Mesenchymal stem cell (in vitro differentiated cells and primary cell): ENCODE measurements around the gene ANKK1.

Experiments
- DNase-seq: peaks from one replicate; pipeline ENCODE4 v3.0.0-alpha.2; 2013
- H2AFZ ChIP-seq: one replicate; pipeline ENCODE4 v1.6.1; 2013; ENCODE audit warnings: low read depth, mild to moderate bottlenecking, control low read depth, inconsistent platforms, low read length, moderate library complexity
- H2AK5ac ChIP-seq: 2 replicates; pipeline ENCODE4 v1.6.1; 2013; ENCODE audit warnings: low read length, moderate library complexity, mild to moderate bottlenecking, inconsistent platforms; ENCODE audit not compliant: severe bottlenecking
- H2BK120ac ChIP-seq: one replicate; pipeline ENCODE4 v1.6.1; 2013; ENCODE audit warnings: low read depth, mild to moderate bottlenecking, inconsistent platforms, low read length, moderate library complexity
- H2BK12ac ChIP-seq, 2 experiments: one replicate each; pipeline ENCODE4 v1.6.1; 2013; ENCODE audit warnings: inconsistent platforms in 2 of 2, low read length in 2 of 2, mild to moderate bottlenecking in 2 of 2, moderate library complexity in 2 of 2, control low read depth in 1 of 2
- H2BK15ac ChIP-seq: one replicate; pipeline ENCODE4 v1.6.1; 2013; ENCODE audit warnings: mild to moderate bottlenecking, low read depth, inconsistent platforms; ENCODE audit not compliant: poor library complexity, severe bottlenecking
- H2BK5ac ChIP-seq: 2 replicates; pipeline ENCODE4 v1.6.1; 2013; ENCODE audit warnings: low read depth, mild to moderate bottlenecking, low read length, control low read depth, inconsistent platforms; ENCODE audit not compliant: poor library complexity, severe bottlenecking
- H3K14ac ChIP-seq, 2 experiments: one replicate each; pipeline ENCODE4 v1.6.1; 2013; ENCODE audit warnings: inconsistent platforms in 2 of 2, low read length in 2 of 2, control low read depth in 1 of 2, mild to moderate bottlenecking in 1 of 2, moderate library complexity in 1 of 2
- H3K18ac ChIP-seq, 2 experiments: one replicate each; pipeline ENCODE4 v1.6.1; 2013; ENCODE audit warnings: inconsistent platforms in 2 of 2, low read length in 2 of 2, control low read depth in 1 of 2, low read depth in 1 of 2, mild to moderate bottlenecking in 1 of 2
- H3K23ac ChIP-seq, 2 experiments: one replicate each; pipeline ENCODE4 v1.6.1; 2013; ENCODE audit warnings: inconsistent platforms in 2 of 2, low read length in 2 of 2, mild to moderate bottlenecking in 2 of 2, moderate library complexity in 2 of 2, control low read depth in 1 of 2
- H3K27ac ChIP-seq: 2 replicates; pipeline ENCODE4 v1.5.1; 2013; ENCODE audit warnings: mild to moderate bottlenecking, moderate library complexity, low read length, control low read depth, inconsistent platforms; ENCODE audit not compliant: poor library complexity, severe bottlenecking
- H3K27me3 ChIP-seq, 2 experiments: 2 replicates each; pipeline versions ENCODE4 v1.6.1 to v1.7.0; 2013; ENCODE audit warnings: low read length in 2 of 2, mild to moderate bottlenecking in 2 of 2, moderate library complexity in 2 of 2, control low read depth in 1 of 2, inconsistent platforms in 1 of 2; ENCODE audit not compliant: control insufficient read depth in 1 of 2, insufficient read depth in 1 of 2
- H3K36me3 ChIP-seq, 2 experiments: 2 replicates each; pipeline versions ENCODE4 v1.6.1 to v1.7.0; 2013; ENCODE audit warnings: low read length in 2 of 2, control low read depth in 1 of 2, inconsistent platforms in 1 of 2, low read depth in 1 of 2, mild to moderate bottlenecking in 1 of 2; ENCODE audit not compliant: insufficient read depth in 2 of 2, control insufficient read depth in 1 of 2
- H3K4ac ChIP-seq, 2 experiments: one replicate each; pipeline ENCODE4 v1.6.1; 2013; ENCODE audit warnings: inconsistent platforms in 2 of 2, low read length in 2 of 2, mild to moderate bottlenecking in 2 of 2, moderate library complexity in 2 of 2, control low read depth in 1 of 2, low read depth in 1 of 2
- H3K4me1 ChIP-seq: 2 replicates; pipeline ENCODE4 v1.6.1; 2013; ENCODE audit warnings: low read depth, low read length, control low read depth; ENCODE audit not compliant: control insufficient read depth, insufficient read depth
- H3K4me2 ChIP-seq: 2 replicates; pipeline ENCODE4 v1.6.1; 2013; ENCODE audit warnings: low read length, mild to moderate bottlenecking, inconsistent platforms; ENCODE audit not compliant: poor library complexity, severe bottlenecking
- H3K4me3 ChIP-seq, 2 experiments: 2 replicates each; pipeline versions ENCODE4 v1.5.1 to v1.7.0; 2013; ENCODE audit warnings: low read length in 2 of 2, mild to moderate bottlenecking in 2 of 2, control low read depth in 1 of 2, low read depth in 1 of 2; ENCODE audit not compliant: insufficient read depth in 1 of 2
- H3K79me1 ChIP-seq: replicated peaks from 2 replicates; pipeline ENCODE4 v1.6.1; 2013; ENCODE audit warnings: mild to moderate bottlenecking, control low read depth, low read length, inconsistent platforms; ENCODE audit not compliant: poor library complexity, severe bottlenecking
- H3K9ac ChIP-seq: 2 replicates; pipeline ENCODE4 v1.7.0; 2013; ENCODE audit warnings: mild to moderate bottlenecking, low read length, moderate library complexity
- H3K9me3 ChIP-seq: 2 replicates; pipeline ENCODE4 v1.7.0; 2013; ENCODE audit warnings: mild to moderate bottlenecking, low read length; ENCODE audit not compliant: control insufficient read depth
- H4K8ac ChIP-seq: one replicate; pipeline ENCODE4 v1.6.1; 2013; ENCODE audit warnings: inconsistent platforms, mild to moderate bottlenecking, low read length, moderate library complexity
- H4K91ac ChIP-seq: one replicate; pipeline ENCODE4 v1.6.1; 2013; ENCODE audit warnings: mild to moderate bottlenecking, low read length, inconsistent platforms
- WGBS: methylation state at CpG from one replicate; pipeline ENCODE4 v1.1.7; 2013; ENCODE audit warnings: mixed read lengths; 5-methylcytosine and 5-hydroxymethylcytosine counted together

Gene ANKK1

DNA sequence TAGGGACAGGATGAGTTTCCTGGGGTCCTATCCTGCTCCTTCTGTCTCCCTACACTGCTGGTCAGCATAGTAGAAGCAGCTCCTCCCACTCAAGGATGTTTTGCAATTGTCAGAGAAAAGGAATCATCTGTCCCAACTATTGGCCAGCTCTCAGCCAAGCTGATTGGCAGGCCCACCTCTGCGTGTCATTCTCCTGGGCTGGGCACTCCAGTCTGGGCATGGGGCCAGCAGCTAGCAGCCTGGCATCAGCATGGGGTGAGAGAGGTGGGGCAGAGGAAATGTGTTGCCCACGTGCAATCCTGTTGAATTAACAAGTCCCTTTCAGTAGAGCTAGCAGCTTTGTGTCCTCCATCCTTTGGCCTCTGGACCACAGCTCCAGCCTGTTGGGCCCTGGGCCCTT is 14.1 kb downstream of the ANKK1 start:
- no peaks in the 10 kb centered on the region for H3K9me3 ChIP-seq
- no peak for DNase-seq
- no peak overlapping the region for H3K4me3 ChIP-seq
- H3K27ac ChIP-seq: no peak overlapping the region
- no peaks in the 10 kb centered on the region for H3K79me1 ChIP-seq
- no peak overlapping the region for H3K14ac ChIP-seq
- H3K4me2 ChIP-seq: no peak overlapping the region
- H3K4me1 ChIP-seq: no peaks in the 10 kb centered on the region
- no peak overlapping the region for H2BK15ac ChIP-seq
- H3K27me3 ChIP-seq: peaks cover 0 to 54% of the 10 kb centered on the region in 2 experiments
- H2BK120ac ChIP-seq: no peak overlapping the region
- no peak overlapping the region for H3K4ac ChIP-seq
- no peak overlapping the region for H4K91ac ChIP-seq
- no peak overlapping the region for H3K9ac ChIP-seq
- no peak overlapping the region for H2AFZ ChIP-seq
- no peak overlapping the region for H3K18ac ChIP-seq
- H2BK5ac ChIP-seq: no peak overlapping the region
- H2BK12ac ChIP-seq: no peak overlapping the region
- no peak overlapping the region for H3K23ac ChIP-seq
- H2AK5ac ChIP-seq: no peak overlapping the region
- 68% methylated on average over 2 of the region's 2 CpGs for WGBS
- no peaks in the 10 kb centered on the region for H3K36me3 ChIP-seq
- H4K8ac ChIP-seq: no peak overlapping the region

DNA sequence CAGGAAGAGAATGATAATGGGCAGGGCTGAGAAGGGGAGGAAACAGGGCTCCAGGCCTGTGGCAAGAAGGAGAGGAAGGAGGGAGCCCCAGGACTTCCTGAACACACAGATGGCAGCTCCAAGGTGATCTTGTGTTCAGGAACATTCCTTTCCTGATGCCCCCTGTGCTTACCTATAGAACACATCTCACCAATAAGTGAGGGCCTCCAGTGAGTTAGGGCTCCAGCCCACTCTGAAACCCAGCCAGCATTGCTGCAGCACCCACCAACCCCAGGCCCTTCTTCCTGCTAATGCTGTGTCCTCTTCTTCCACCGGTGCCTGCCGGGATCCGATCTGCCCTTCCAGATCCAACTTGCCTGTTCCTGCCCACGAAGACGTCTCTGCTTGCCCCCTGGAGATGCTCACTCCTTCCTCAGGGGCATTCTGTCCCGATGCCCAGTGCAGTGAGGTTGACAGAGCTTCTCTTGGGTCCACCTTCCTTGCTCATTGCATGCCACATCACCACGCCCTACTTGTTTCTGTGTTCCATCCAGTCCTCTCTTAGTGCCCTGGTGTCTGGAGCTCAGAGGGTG is 17.4 kb downstream of the ANKK1 start:
- Histone ChIP-seq H3K4me2 (no peak overlapping the region), H3K9me3 (no peaks in the 10 kb centered on the region), H3K4me1 (no peaks in the 10 kb centered on the region), H3K18ac (no peak overlapping the region), H3K4me3 (no peak overlapping the region), H2BK5ac (no peak overlapping the region), H3K9ac (no peak overlapping the region), H2BK12ac (no peak overlapping the region), H2BK15ac (no peak overlapping the region), H3K79me1 (no peaks in the 10 kb centered on the region), H2AFZ (no peak overlapping the region), H3K27ac (no peak overlapping the region), H3K14ac (no peak overlapping the region), H3K36me3 (no peaks in the 10 kb centered on the region), H4K91ac (no peak overlapping the region), H3K23ac (no peak overlapping the region), H3K27me3 (peaks cover 0 to 58% of the 10 kb centered on the region in 2 experiments), H3K4ac (no peak overlapping the region), H2AK5ac (no peak overlapping the region), H4K8ac (no peak overlapping the region), H2BK120ac (no peak overlapping the region)
- no peak for DNase-seq
- 83% methylated on average over 6 of the region's 7 CpGs for WGBS

- H2BK5ac ChIP-seq: no peak overlapping the region
- H3K27ac ChIP-seq: no peak overlapping the region
- 85% methylated on average over 7 of the region's 7 CpGs for WGBS
- no peaks in the 10 kb centered on the region for H3K36me3 ChIP-seq
- H3K4me1 ChIP-seq: no peaks in the 10 kb centered on the region
- no peak for DNase-seq
- peaks cover 0 to 56% of the 10 kb centered on the region in 2 experiments for H3K27me3 ChIP-seq
- no peak overlapping the region for H3K4ac ChIP-seq
- peak overlapping the region in 1 of 2 experiments; percentile 73 for H3K23ac ChIP-seq
- H3K14ac ChIP-seq: no peak overlapping the region
- H2AK5ac ChIP-seq: no peak overlapping the region
- H3K18ac ChIP-seq: no peak overlapping the region
- H2BK15ac ChIP-seq: no peak overlapping the region
- no peak overlapping the region for H2BK120ac ChIP-seq
- no peak overlapping the region for H2BK12ac ChIP-seq
- no peak overlapping the region for H3K4me3 ChIP-seq
- no peak overlapping the region for H4K91ac ChIP-seq
- no peaks in the 10 kb centered on the region for H3K9me3 ChIP-seq
- no peak overlapping the region for H4K8ac ChIP-seq
- H2AFZ ChIP-seq: no peak overlapping the region
- no peak overlapping the region for H3K4me2 ChIP-seq
- H3K79me1 ChIP-seq: no peaks in the 10 kb centered on the region
- H3K9ac ChIP-seq: no peak overlapping the region
Measured at GRCh38 chr11:113405724-113406478, 18.3 kb downstream of the ANKK1 start.

GRCh38 chr11:113407163-113407562 is 19.6 kb downstream of the ANKK1 start:
- Histone ChIP-seq H3K18ac (no peak overlapping the region), H2AFZ (no peak overlapping the region), H3K23ac (no peak overlapping the region), H2BK15ac (no peak overlapping the region), H3K14ac (no peak overlapping the region), H2BK12ac (no peak overlapping the region), H3K79me1 (no peaks in the 10 kb centered on the region), H2BK5ac (no peak overlapping the region), H3K27ac (no peak overlapping the region), H2BK120ac (no peak overlapping the region), H2AK5ac (no peak overlapping the region), H4K8ac (no peak overlapping the region), H3K9ac (no peak overlapping the region), H3K27me3 (peaks cover 0 to 57% of the 10 kb centered on the region in 2 experiments), H4K91ac (no peak overlapping the region), H3K9me3 (no peaks in the 10 kb centered on the region), H3K36me3 (no peaks in the 10 kb centered on the region), H3K4me3 (no peak overlapping the region), H3K4me1 (no peaks in the 10 kb centered on the region), H3K4ac (no peak overlapping the region), H3K4me2 (no peak overlapping the region)
- 83% methylated on average over 3 of the region's 3 CpGs for WGBS
- no peak for DNase-seq
